GM12878 (cell line): ENCODE results near the gene PDE11A. TPM values are rescaled to one million over a fixed set of nuclear protein-coding genes. Genes with fewer than 3 reads are reported as not detected.
A peak's percentile ranks its signal among the peaks of the same experiment; 100 is the strongest.

ENCODE experiments used
- ATAC-seq: fragments of 200-7000 bp; cut with Tn5 transposase; 3 replicates; pipeline ENCODE4 v1.9.1; 2020; ENCODE audit warnings: mild to moderate bottlenecking, moderate library complexity
- BruUV-seq: library from RNA; stranded (reverse); fragments of 400-500 nt; replicated peaks from 2 replicates; lab custom pipeline; 2021; lab: Mats Ljungman, UMichigan
- CTCF ChIA-PET: fragments of 300-600 bp; sonication (Branson Sonifier 250); formaldehyde crosslinking; extraction: SDS; loops from one replicate; lab custom pipeline; 2021; ENCODE audit warnings: inconsistent platforms; lab: Yijun Ruan, JAX
- POLR2A ChIA-PET: fragments of 350-600 bp; formaldehyde crosslinking; extraction: SDS; loops from one replicate; lab custom pipeline; 2021; ENCODE audit warnings: inconsistent platforms; lab: Charles Lee
- RAD21 ChIA-PET: fragments of 300-600 bp; sonication (Branson Sonifier 250); formaldehyde crosslinking; loops from one replicate; lab custom pipeline; 2023; ENCODE audit warnings: antibody characterized with exemption; ENCODE audit not compliant: unreplicated experiment; lab: Charles Lee
- SMC1A ChIA-PET: fragments of 300-600 bp; sonication (Branson Sonifier 250); formaldehyde crosslinking; loops from one replicate; lab custom pipeline; 2023; ENCODE audit not compliant: unreplicated experiment, uncharacterized antibody; lab: Charles Lee
- DNase-seq: peaks from one replicate; pipeline ENCODE4 v3.0.0-alpha.2; 2011; ENCODE audit warnings: low read depth, low spot score
- FAIRE-seq: peaks from 3 replicates; lab custom pipeline; 2011; peaks lifted over from hg19 to GRCh38; lab: Jason Lieb, UNC
- H2AFZ ChIP-seq: 2 replicates; pipeline ENCODE4 v1.6.0; 2011; ENCODE audit warnings: low read depth, low read length, control low read depth; ENCODE audit not compliant: control insufficient read depth
- H3K27ac ChIP-seq: 2 replicates; pipeline ENCODE4 v1.5.1; 2011; ENCODE audit warnings: control low read depth; ENCODE audit not compliant: control insufficient read depth, insufficient read depth
- H3K27me3 ChIP-seq, 2 experiments: replicated peaks in 1 of 2; 2 replicates each; pipeline versions ENCODE4 v1.6.0 to v1.6.1; 2011; ENCODE audit warnings: low read length in 1 of 2; ENCODE audit not compliant: control insufficient read depth in 2 of 2, insufficient read depth in 2 of 2
- H3K36me3 ChIP-seq, 2 experiments: 2 replicates each; pipeline ENCODE4 v1.5.1; 2011; ENCODE audit warnings: low read length in 1 of 2; ENCODE audit not compliant: control insufficient read depth in 2 of 2, insufficient read depth in 2 of 2
- H3K4me1 ChIP-seq: 2 replicates; pipeline ENCODE4 v1.6.1; 2011; ENCODE audit warnings: mild to moderate bottlenecking, low read length, moderate library complexity, mixed read lengths; ENCODE audit not compliant: control insufficient read depth, insufficient read depth
- H3K4me2 ChIP-seq: 2 replicates; pipeline ENCODE4 v1.6.0; 2011; ENCODE audit warnings: control low read depth; ENCODE audit not compliant: control insufficient read depth, insufficient read depth
- H3K4me3 ChIP-seq: fragments of 200-600 bp; sonication (generic); 2 replicates; pipeline ENCODE4 v1.5.1; 2016
- H3K79me2 ChIP-seq: 2 replicates; pipeline ENCODE4 v1.6.0; 2011; ENCODE audit warnings: low read length; ENCODE audit not compliant: control insufficient read depth, insufficient read depth
- H3K9ac ChIP-seq: 2 replicates; pipeline ENCODE4 v1.8.0; 2011; ENCODE audit warnings: low read length, control low read depth, mixed read lengths; ENCODE audit not compliant: control insufficient read depth, insufficient read depth
- H3K9me3 ChIP-seq: replicated peaks from 3 replicates; pipeline ENCODE4 v1.5.1; 2011; ENCODE audit warnings: mild to moderate bottlenecking, low read length; ENCODE audit not compliant: control insufficient read depth, insufficient read depth
- H4K20me1 ChIP-seq: 2 replicates; pipeline ENCODE4 v1.6.0; 2011; ENCODE audit not compliant: control insufficient read depth, insufficient read depth
- BCL3 ChIP-seq: IDR thresholded peaks from 2 replicates; pipeline ENCODE4 v1.6.1; 2011; ENCODE audit warnings: borderline replicate concordance, low read depth, mild to moderate bottlenecking, moderate library complexity, low read length; ENCODE audit not compliant: insufficient read depth, poor library complexity, severe bottlenecking
- CTCF ChIP-seq, 3 experiments: IDR thresholded peaks in 2 of 3; conservative IDR thresholded peaks in 1 of 3; 2 replicates each; pipeline ENCODE4 v1.5.1; 2011; ENCODE audit warnings: low read depth in 3 of 3, low read length in 3 of 3, mild to moderate bottlenecking in 3 of 3, control low read depth in 2 of 3, moderate library complexity in 2 of 3, inconsistent platforms in 1 of 3, mixed read lengths in 1 of 3; ENCODE audit not compliant: control insufficient read depth in 2 of 3, insufficient read depth in 1 of 3; ENCODE audit errors: extremely low read depth in 1 of 3
- HCFC1 ChIP-seq: fragments of 150-350 bp; IDR thresholded peaks from 2 replicates; pipeline ENCODE4 v1.6.1; 2014; ENCODE audit warnings: low read length
- LARP7 ChIP-seq: fragments of 450-650 bp; IDR thresholded peaks from 2 replicates; pipeline ENCODE4 v1.6.1; 2017; ENCODE audit warnings: mild to moderate bottlenecking
- RAD21 ChIP-seq: IDR thresholded peaks from 2 replicates; pipeline ENCODE4 v1.6.1; 2011; ENCODE audit warnings: mild to moderate bottlenecking, low read depth, low read length, moderate library complexity; ENCODE audit not compliant: insufficient read depth
- SMC3 ChIP-seq: IDR thresholded peaks from 2 replicates; pipeline ENCODE4 v1.6.1; 2011; ENCODE audit warnings: low read length, improper control_type of control experiment, borderline replicate concordance
- YY1 ChIP-seq: IDR thresholded peaks from 2 replicates; pipeline ENCODE4 v1.6.1; 2011; ENCODE audit warnings: low read depth, mild to moderate bottlenecking, low read length
- ZBTB40 ChIP-seq: fragments of 450-650 bp; IDR thresholded peaks from 2 replicates; pipeline ENCODE4 v1.6.1; 2016; ENCODE audit warnings: mild to moderate bottlenecking, moderate library complexity, borderline replicate concordance
- ZNF217 ChIP-seq: fragments of 450-650 bp; IDR thresholded peaks from 2 replicates; pipeline ENCODE4 v1.6.1; 2017; ENCODE audit warnings: antibody characterized with exemption, mild to moderate bottlenecking
- whole genome bisulfite sequencing: methylation state at CpG from one replicate; pipeline ENCODE4 v1.1.6; 2016; ENCODE audit warnings: low lambda C conversion rate; ENCODE audit not compliant: insufficient replicate concordance, insufficient coverage; ENCODE audit errors: missing lambda C conversion rate; 5-methylcytosine and 5-hydroxymethylcytosine counted together
- in situ Hi-C: fragments of 300-500 bp; cut with MboI; formaldehyde crosslinking; loops from 9 replicates; pipeline ENCODE4 v1.14.3; 2018; ENCODE audit warnings: mixed read lengths
- intact Hi-C: fragments of 100-400 bp; cut with micrococcal nuclease; formaldehyde crosslinking; loops from one replicate; pipeline ENCODE4 v1.14.2; 2022; ENCODE audit not compliant: unreplicated experiment
- polyA plus RNA-seq, 11 experiments: library from polyadenylated mRNA; depleted of rRNA in 4 of 11; unstranded in 6 of 11; stranded (reverse) in 5 of 11; fragments of >200 nt; fragmentation: Nextera tagmentation in 4 of 11; fragmentation: Illumina TruSeq in 1 of 11; extraction: Ambion mirVana in 4 of 11; extraction: Trizol in 1 of 11; gene quantifications; 1 replicate in 1 of 11; 2 replicates in 10 of 11; pipeline versions ENCODE4 v1.2.1 to v1.2.3, GENCODE V29; 2011 to 2016; ENCODE audit warnings: inconsistent platforms in 2 of 11, missing spikeins in 2 of 11, low read depth in 1 of 11
- total RNA-seq, 4 experiments: library from RNA; depleted of rRNA in 3 of 4; stranded (reverse); fragments of >200 nt in 3 of 4; fragmentation: Illumina TruSeq in 1 of 4; extraction: Trizol in 1 of 4; gene quantifications; 2 replicates each; pipeline versions ENCODE4 v1.2.1 to v1.2.3, GENCODE V29; 2013 to 2021

Gene PDE11A
- total and polyA plus RNA-seq, 10 of the 15 experiments (the other 5 are each of a cell fraction or from before 2014, with no cell fraction given): 0.01 to 0.17 (median 0.06) TPM; not detected in 5

GRCh38 chr2:177765698-177766097, 306.9 kb downstream of the PDE11A start (continued):
- TF ChIP-seq ZNF217: no peak

GRCh38 chr2:177763531-177764265, 308.9 kb downstream of the PDE11A start:
- no peak for DNase-seq
- H4K20me1 ChIP-seq: no peaks in the 10 kb centered on the region
- no peak overlapping the region for H3K9ac ChIP-seq
- no peaks in the 10 kb centered on the region for H3K79me2 ChIP-seq
- no peaks in the 10 kb centered on the region for H3K4me1 ChIP-seq
- H3K9me3 ChIP-seq: no peaks in the 10 kb centered on the region
- in situ Hi-C loops: no loop called here
- WGBS: 39% methylated on average over 14 of the region's 14 CpGs
- SMC1A ChIA-PET: interaction anchor here (0.7 to 1.6 kb wide), 4 partner anchors 34 to 600 kb away, joined by 3 to 4 read pairs (median 3); no protein-coding TSS in a partner anchor
- POLR2A ChIA-PET: interaction anchor here (0.5 kb wide), 1 partner anchor 36 kb away, joined by 3 read pairs; no protein-coding TSS in a partner anchor
- TF ChIP-seq YY1: 0 out of 2 replicates have a peak, but pooled peaks have one; percentile 25
- 0 out of 2 replicates have a peak, but pooled peaks have one; percentile 29 for TF ChIP-seq LARP7
- TF ChIP-seq SMC3: peak; percentile 56; the same call in 1 of the 2 replicates
- TF ChIP-seq HCFC1: no peak
- TF ChIP-seq BCL3: no peak
- peak; percentile 76 to 85 (median 79) for TF ChIP-seq CTCF (IDR thresholded peaks at IDR 0.05 in 2 of 3, conservative IDR thresholded peaks at IDR 0.05 in 1 of 3; ENCODE audit: control insufficient read depth in 2 of 3, extremely low read depth in 1 of 3, insufficient read depth in 1 of 3, low read depth in 3 of 3, low read length in 3 of 3)
- TF ChIP-seq ZBTB40: no peak
- TF ChIP-seq RAD21: peak; percentile 45; the same call in 1 of the 2 replicates
- TF ChIP-seq, all 136 proteins: peak for 5
- H3K27me3 ChIP-seq: no peaks in the 10 kb centered on the region
- no peaks in the 10 kb centered on the region for H3K36me3 ChIP-seq
- no peak overlapping the region for H2AFZ ChIP-seq
- intact Hi-C loops: loop anchor here (1.0 kb wide), 1 partner anchor 428 kb away; no protein-coding TSS in a partner anchor
- no peak overlapping the region for H3K27ac ChIP-seq
- H3K4me2 ChIP-seq: no peak overlapping the region
- no TSS peak for BruUV-seq
- peak; percentile 59 for FAIRE-seq
- RAD21 ChIA-PET: interaction anchor here (0.6 kb wide), 1 partner anchor 496 kb away, joined by 3 read pairs; no protein-coding TSS in a partner anchor
- H3K4me3 ChIP-seq: no peak overlapping the region
- CTCF ChIA-PET: interaction anchor here (0.6 to 3.0 kb wide), 14 partner anchors 12 to 616 kb away, joined by 3 to 11 read pairs (median 4); no protein-coding TSS in a partner anchor
- peak; percentile 100 for ATAC-seq
